AG08395 (cell line): ENCODE results near the gene TBX18.

Experiments
- DNase-seq: peaks from one replicate; pipeline ENCODE4 v3.0.0; 2012; ENCODE audit warnings: mixed read lengths, low spot score

Gene TBX18

DNA sequence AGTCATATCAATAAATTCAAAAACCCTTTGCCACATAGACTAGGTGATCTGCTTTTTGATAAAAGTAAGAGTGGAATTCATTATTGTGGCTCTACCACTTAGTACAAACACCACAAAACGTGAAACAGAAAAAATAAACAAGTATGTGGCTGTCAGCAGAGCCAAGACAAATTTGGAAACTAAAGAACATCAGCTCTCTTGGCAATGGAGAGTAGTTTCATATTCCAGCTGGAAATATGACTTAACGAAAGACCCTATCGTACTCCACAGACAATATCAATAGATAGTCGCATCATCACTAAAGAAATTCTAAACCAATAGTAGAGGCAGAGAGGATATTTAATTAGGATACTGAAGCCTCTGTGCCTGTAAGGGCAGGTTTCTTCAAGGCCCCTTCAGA, 20.8 kb downstream of the TBX18 start:
- DNase-seq: no peak

GRCh38 chr6:84740385-84740784, 24.0 kb downstream of the TBX18 start:
- no peak for DNase-seq

- DNase-seq: no peak
These were observed 24.6 kb downstream of the TBX18 start for GRCh38 chr6:84739866-84740208.

GRCh38 chr6:84738996-84739865, 25.2 kb downstream of the TBX18 start:
- no peak for DNase-seq

- DNase-seq: no peak
These were observed 30.5 kb downstream of the TBX18 start for GRCh38 chr6:84733889-84734288.

DNA sequence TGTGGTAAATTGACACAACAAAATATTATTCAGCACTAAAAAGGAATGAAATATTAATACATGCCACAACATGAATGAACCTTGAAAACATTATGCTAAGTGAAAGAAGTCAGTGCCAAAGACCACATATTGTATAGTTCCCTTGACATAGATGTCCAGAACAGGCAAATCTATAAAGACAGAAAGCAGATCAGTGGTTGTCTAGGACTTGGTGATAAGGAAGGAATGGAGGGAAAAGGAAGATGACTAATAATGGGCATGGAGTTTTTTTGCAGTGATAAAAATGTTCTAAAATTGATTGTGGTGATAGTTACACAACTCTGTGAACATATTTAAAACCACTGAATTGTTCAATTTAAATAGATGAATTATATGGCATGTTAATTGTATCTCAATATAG, 32.5 kb downstream of the TBX18 start:
- DNase-seq: no peak

- DNase-seq: no peak
These were observed 33.0 kb downstream of the TBX18 start for GRCh38 chr6:84731401-84731800.

- DNase-seq: peak; percentile 23
These were observed 35.8 kb downstream of the TBX18 start for GRCh38 chr6:84728602-84729001.

DNA sequence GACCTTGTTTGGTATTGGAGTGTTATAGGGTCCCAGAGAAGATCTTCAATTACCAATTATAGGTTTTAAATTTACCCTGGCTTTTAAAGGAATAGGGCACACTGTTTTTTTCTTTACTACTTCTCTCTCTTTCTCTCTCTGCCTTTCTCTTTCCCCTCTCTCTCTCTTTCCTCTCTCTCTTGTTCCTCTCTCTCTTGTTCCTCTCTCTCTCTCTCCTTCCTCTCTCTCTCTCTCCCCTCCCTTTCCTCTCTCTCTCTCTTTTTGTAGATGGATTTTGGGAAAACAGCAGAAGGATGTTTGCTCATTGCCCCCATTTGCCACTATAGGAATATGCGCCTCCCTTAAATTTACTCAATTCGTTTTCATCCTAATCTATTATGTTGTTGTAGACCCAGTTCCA, 45.2 kb downstream of the TBX18 start:
- no peak for DNase-seq

DNA sequence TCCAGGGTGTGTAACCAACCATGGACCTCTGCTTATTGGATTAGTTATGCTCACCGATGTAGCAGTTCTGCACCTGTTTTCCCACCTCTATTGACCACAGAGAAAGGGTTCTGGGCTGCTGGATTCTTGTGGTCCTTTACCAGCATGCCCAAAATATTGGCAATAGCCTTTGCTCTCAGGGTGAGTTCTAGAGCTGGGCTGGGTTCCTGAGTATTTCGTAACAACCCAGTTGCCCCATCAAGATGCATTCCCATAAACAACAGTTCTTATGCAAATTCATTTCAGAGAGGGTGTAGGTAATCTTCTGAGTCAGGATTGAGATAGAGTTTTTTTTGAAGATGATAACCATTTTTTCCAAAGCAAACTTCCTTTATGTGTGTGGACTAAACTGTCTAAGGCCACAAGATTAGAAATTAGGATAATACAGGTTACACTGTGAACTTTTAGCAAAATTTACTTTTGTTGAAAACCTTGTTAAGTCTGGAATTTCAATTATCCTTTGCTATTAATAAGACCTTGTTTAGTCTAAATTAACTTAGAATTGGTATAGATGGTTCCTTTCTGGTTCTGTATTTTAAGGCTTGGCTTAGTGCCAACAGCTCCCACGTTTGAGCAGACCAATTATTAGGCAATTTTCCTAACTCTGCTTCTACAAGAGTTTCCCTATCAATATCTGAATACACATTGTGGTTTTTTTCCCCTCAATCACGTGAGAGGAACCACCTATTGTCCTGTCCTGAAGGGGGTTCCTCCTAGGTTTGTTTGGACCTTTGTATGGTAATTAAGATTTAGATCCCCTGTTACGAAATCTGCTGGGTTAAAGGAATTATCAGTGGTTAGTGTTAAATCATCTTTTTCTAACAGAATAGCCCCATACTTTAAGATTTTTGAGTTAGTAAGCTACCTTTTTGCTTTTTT, 46.1 kb downstream of the TBX18 start:
- DNase-seq: no peak

- DNase-seq: no peak
These were observed 55.3 kb downstream of the TBX18 start for GRCh38 chr6:84709121-84709520.

GRCh38 chr6:84707171-84707570, 57.2 kb downstream of the TBX18 start:
- DNase-seq: no peak

- DNase-seq: peak; percentile 28
These were observed 68.2 kb downstream of the TBX18 start for GRCh38 chr6:84696166-84696565.

GRCh38 chr6:84691978-84692623, 72.3 kb downstream of the TBX18 start:
- DNase-seq: no peak

- DNase-seq: no peak
These were observed 76.1 kb downstream of the TBX18 start for GRCh38 chr6:84688141-84688873.

DNA sequence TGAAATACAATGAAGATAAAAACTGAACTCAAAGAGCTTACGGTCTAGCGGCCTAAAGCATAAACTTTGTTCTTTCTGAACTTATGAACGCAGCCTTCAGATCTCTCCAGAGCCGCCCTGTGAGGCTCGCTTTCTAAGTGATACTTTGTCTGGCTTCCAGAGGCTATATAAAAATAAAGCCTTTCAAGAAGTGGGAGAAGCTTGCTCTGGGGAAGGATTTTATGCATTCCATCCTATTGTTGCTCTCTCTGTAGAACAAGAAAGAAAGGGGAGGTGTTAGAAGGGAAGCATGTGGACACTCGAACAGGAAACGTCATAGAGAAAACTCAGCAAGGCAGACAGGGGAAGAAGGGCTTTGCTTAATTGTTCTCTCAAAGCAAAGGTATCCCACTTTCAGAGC, 77.0 kb downstream of the TBX18 start:
- peak; percentile 45 for DNase-seq

DNA sequence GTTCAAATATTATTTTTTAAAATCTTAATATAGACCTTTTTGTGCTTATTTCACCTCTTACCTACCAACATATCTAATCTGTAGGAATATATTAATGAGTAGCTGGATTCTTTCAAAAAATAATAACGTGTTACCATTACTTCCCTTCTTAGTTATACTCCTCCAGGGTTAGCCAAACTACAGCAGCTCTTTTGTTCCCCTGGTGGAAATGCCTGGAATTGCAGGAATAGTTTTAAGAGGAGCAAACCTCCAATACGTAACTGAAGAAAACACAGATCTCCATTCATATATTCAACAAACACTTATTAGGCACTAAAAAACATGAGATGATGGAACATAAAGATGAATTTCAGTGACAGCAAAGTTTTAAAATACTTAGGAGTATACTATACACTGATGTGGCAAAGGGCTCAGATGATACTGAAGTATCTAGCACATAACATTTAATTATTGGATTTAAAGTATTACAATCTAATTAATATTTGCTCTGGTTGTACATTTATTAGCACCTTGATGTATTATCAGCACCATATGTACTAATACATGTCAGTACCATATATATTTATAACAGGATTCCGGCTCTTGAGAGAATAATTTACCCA, 78.3 kb downstream of the TBX18 start:
- DNase-seq: no peak

DNA sequence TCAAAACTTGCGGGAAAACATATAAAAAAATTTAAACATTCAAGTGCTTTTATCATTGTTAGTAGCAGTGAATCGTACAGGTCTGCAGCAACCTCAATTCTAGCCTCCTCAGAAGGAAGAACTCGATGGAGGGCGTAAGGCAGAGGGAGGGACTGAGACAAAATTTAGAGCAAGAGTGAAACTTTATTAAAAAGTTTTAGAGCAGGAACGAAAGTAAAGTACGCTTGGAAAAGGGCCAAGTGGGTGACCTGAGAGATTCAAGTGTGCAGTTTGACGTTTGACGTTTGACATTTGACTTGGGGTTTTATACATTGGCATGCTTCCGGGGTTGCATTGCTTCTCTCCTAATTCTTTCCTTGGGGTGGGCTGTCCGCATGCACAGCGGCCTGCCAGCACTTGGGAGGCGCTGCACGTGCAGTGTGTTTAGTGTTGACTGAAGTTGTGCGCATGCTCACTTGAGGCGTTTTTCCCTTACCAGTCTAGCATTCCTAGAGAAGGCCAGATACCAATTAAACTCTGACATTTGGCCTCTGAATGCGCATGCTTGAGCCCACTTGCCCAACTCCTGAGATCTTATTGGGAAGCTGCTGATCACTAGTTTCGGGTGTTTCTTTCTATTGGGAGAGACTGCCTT, 82.6 kb downstream of the TBX18 start:
- DNase-seq: no peak

GRCh38 chr6:84675651-84676050, 88.7 kb downstream of the TBX18 start:
- no peak for DNase-seq

DNA sequence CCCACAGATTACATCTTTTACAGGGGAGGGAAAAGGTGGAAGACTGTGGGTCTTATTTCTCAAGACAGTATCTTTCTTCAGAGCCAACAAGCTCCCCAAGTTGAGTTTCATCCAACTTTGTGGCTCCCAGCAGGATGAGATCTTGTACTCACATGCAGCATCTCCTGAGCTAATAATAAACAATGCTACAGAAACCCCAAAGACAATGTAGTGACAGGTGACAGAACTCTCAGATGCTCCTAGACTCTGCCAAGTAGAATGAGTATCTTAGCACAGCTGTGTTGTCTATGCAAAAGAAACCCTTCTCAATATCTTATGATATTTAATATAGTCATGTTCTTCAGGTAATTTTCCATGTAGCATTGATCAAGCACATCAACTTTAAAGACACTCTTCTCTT, 90.0 kb downstream of the TBX18 start:
- DNase-seq: no peak

GRCh38 chr6:84671183-84671582, 93.2 kb downstream of the TBX18 start:
- no peak for DNase-seq
